H1 (cell line): ENCODE measurements around the gene C1orf74.

Experiments
- CTCF ChIP-seq, 3 experiments: IDR thresholded peaks; 1 replicate in 2 of 3; 2 replicates in 1 of 3; pipeline versions ENCODE4 v1.5.1 to v1.6.1; 2011; ENCODE audit warnings: low read length in 3 of 3, mild to moderate bottlenecking in 3 of 3, inconsistent platforms in 2 of 3, low read depth in 1 of 3, moderate library complexity in 1 of 3; ENCODE audit not compliant: insufficient read depth in 1 of 3; ENCODE audit errors: control extremely low read depth in 1 of 3
- EZH2 ChIP-seq: fragments of 200-600 bp; sonication (generic); IDR thresholded peaks from 2 replicates; pipeline ENCODE4 v1.7.1; 2012; ENCODE audit warnings: low read depth, mild to moderate bottlenecking, moderate library complexity, low read length, inconsistent platforms; ENCODE audit not compliant: severe bottlenecking
- GABPA ChIP-seq: IDR thresholded peaks from 2 replicates; pipeline ENCODE4 v1.6.1; 2011; ENCODE audit warnings: mild to moderate bottlenecking, low read length, moderate library complexity, borderline replicate concordance; ENCODE audit not compliant: insufficient read depth
- HDAC2 ChIP-seq, 2 experiments: fragments of 300-600 bp in 1 of 2; sonication (generic) in 1 of 2; IDR thresholded peaks; 2 replicates each; pipeline ENCODE4 v1.6.1; 2011 to 2012; ENCODE audit warnings: low read depth in 2 of 2, low read length in 2 of 2, mild to moderate bottlenecking in 2 of 2, moderate library complexity in 2 of 2, borderline replicate concordance in 1 of 2, inconsistent platforms in 1 of 2
- PHF8 ChIP-seq: fragments of 200-600 bp; sonication (generic); conservative IDR thresholded peaks from 2 replicates; pipeline ENCODE4 v1.7.1; 2012; ENCODE audit warnings: low read depth, mild to moderate bottlenecking, inconsistent platforms, low read length, moderate library complexity
- RFX5 ChIP-seq: IDR thresholded peaks from 2 replicates; pipeline ENCODE4 v1.6.1; 2011; ENCODE audit warnings: low read depth, low read length, improper control_type of control experiment, borderline replicate concordance
- RNF2 ChIP-seq: fragments of 200-900, 300-1000 bp; sonication (generic); IDR thresholded peaks from 2 replicates; pipeline ENCODE4 v1.7.1; 2016; ENCODE audit warnings: borderline replicate concordance, low read depth, mild to moderate bottlenecking, antibody characterized with exemption, low read length; ENCODE audit not compliant: poor library complexity, severe bottlenecking; ENCODE audit errors: missing control alignments

GRCh38 chr1:209772126-209772525, 12.2 kb downstream of the C1orf74 start:
- TF ChIP-seq GABPA, result no peak
- TF ChIP-seq PHF8, result no peak
- TF ChIP-seq HDAC2 (IDR thresholded peaks at IDR 0.05; ENCODE audit: borderline replicate concordance in 1 of 2, low read depth in 2 of 2, low read length in 2 of 2), result no peak
- TF ChIP-seq EZH2, result no peak
- no peak for TF ChIP-seq CTCF (IDR thresholded peaks at IDR 0.05; ENCODE audit: control extremely low read depth in 1 of 3, insufficient read depth in 1 of 3, low read depth in 1 of 3, low read length in 3 of 3)
- TF ChIP-seq RFX5, result no peak
- TF ChIP-seq RNF2, result no peak
